ENCODE data around the gene PRR15L. TPM values are rescaled to one million over a fixed set of nuclear protein-coding genes. Genes with fewer than 3 reads are reported as not detected.

The PRR15L gene
- total and polyA plus RNA-seq, 2 donors (not counting 1 experiment from before 2014, with no cell fraction given): not detected

- Histone ChIP-seq H2AFZ (ENCODE audit: insufficient read depth, low read depth, low read length, poor library complexity, severe bottlenecking) (no peak overlapping the region), H3K4me3 (ENCODE audit: control extremely low read depth in 1 of 5, extremely low read depth in 1 of 5, insufficient read depth in 1 of 5, low read depth in 2 of 5, low read length in 4 of 5) (no peak overlapping the region), H3K9ac (ENCODE audit: low read length) (no peak overlapping the region), H4K20me1 (ENCODE audit: control insufficient read depth, insufficient read depth, low read length, poor library complexity, severe bottlenecking) (no peaks in the 10 kb centered on the region), H3K4me1 (ENCODE audit: control insufficient read depth in 2 of 2, insufficient read depth in 2 of 2, low read length in 2 of 2) (no peaks in the 10 kb centered on the region), H3K36me3 (replicated peaks in 1 of 2; ENCODE audit: control extremely low read depth in 1 of 2, control insufficient read depth in 1 of 2, extremely low read depth in 1 of 2, insufficient read depth in 2 of 2, low read length in 1 of 2) (no peaks in the 10 kb centered on the region), H3K79me2 (ENCODE audit: control insufficient read depth, insufficient read depth, low read length) (no peaks in the 10 kb centered on the region), H3K27me3 (replicated peaks in 1 of 4; ENCODE audit: control extremely low read depth in 1 of 4, control insufficient read depth in 3 of 4, insufficient read depth in 4 of 4, low read length in 3 of 4) (peaks cover 0 to 22% (median 0%) of the 10 kb centered on the region in 4 experiments), H3K27ac (ENCODE audit: low read length in 2 of 2) (no peak overlapping the region), H3K9me3 (ENCODE audit: control extremely low read depth in 1 of 3, control insufficient read depth in 2 of 3, insufficient read depth in 1 of 3, low read length in 2 of 3) (no peaks in the 10 kb centered on the region), H3K4me2 (replicated peaks; ENCODE audit: low read depth, low read length, poor library complexity, severe bottlenecking) (no peak overlapping the region)
- Mint-ChIP-seq H3K4me1 (peaks cover 4% of the 10 kb centered on the region), H3K9me3 (ENCODE audit: insufficient read depth) (no peaks in the 10 kb centered on the region), H3K4me3 (no peak overlapping the region), H3K27me3 (peaks cover 19% of the 10 kb centered on the region), H3K27ac (no peak overlapping the region)
- intact Hi-C loops (cut with micrococcal nuclease): no loop called here
- no peak for DNase-seq
- CTCF ChIA-PET: interaction anchor here (1.4 to 2.5 kb wide), 2 partner anchors 9 to 19 kb away, joined by 3 to 7 read pairs; no protein-coding TSS in a partner anchor
- 100% methylated on average over 5 of the region's 7 CpGs for WGBS (ENCODE audit: insufficient coverage)
- ATAC-seq (ENCODE audit: low read depth): no peak
- POLR2A ChIA-PET: no interaction called here
- TF ChIP-seq CTCF (IDR thresholded peaks at IDR 0.05) (no peak), EZH2 (IDR thresholded peaks at IDR 0.05; ENCODE audit: borderline replicate concordance, insufficient read depth, low read depth, low read length, poor library complexity, severe bottlenecking) (no peak)
Measured at GRCh38 chr17:47998044-47998443, 40.4 kb upstream of the PRR15L start.

- Histone ChIP-seq H4K20me1 (ENCODE audit: control insufficient read depth, insufficient read depth, low read length, poor library complexity, severe bottlenecking) (no peaks in the 10 kb centered on the region), H3K9me3 (ENCODE audit: control extremely low read depth in 1 of 3, control insufficient read depth in 2 of 3, insufficient read depth in 1 of 3, low read length in 2 of 3) (no peaks in the 10 kb centered on the region), H3K9ac (ENCODE audit: low read length) (no peak overlapping the region), H3K79me2 (ENCODE audit: control insufficient read depth, insufficient read depth, low read length) (no peaks in the 10 kb centered on the region), H3K4me2 (replicated peaks; ENCODE audit: low read depth, low read length, poor library complexity, severe bottlenecking) (no peak overlapping the region), H3K36me3 (replicated peaks in 1 of 2; ENCODE audit: control extremely low read depth in 1 of 2, control insufficient read depth in 1 of 2, extremely low read depth in 1 of 2, insufficient read depth in 2 of 2, low read length in 1 of 2) (no peaks in the 10 kb centered on the region), H3K27ac (ENCODE audit: low read length in 2 of 2) (no peak overlapping the region), H3K27me3 (replicated peaks in 1 of 4; ENCODE audit: control extremely low read depth in 1 of 4, control insufficient read depth in 3 of 4, insufficient read depth in 4 of 4, low read length in 3 of 4) (peaks cover 0 to 22% (median 0%) of the 10 kb centered on the region in 4 experiments), H3K4me3 (ENCODE audit: control extremely low read depth in 1 of 5, extremely low read depth in 1 of 5, insufficient read depth in 1 of 5, low read depth in 2 of 5, low read length in 4 of 5) (no peak overlapping the region), H3K4me1 (ENCODE audit: control insufficient read depth in 2 of 2, insufficient read depth in 2 of 2, low read length in 2 of 2) (no peaks in the 10 kb centered on the region), H2AFZ (ENCODE audit: insufficient read depth, low read depth, low read length, poor library complexity, severe bottlenecking) (no peak overlapping the region)
- Mint-ChIP-seq H3K9me3 (ENCODE audit: insufficient read depth) (no peaks in the 10 kb centered on the region), H3K4me1 (peaks cover 2% of the 10 kb centered on the region), H3K27me3 (peaks cover 22% of the 10 kb centered on the region), H3K27ac (no peak overlapping the region), H3K4me3 (no peak overlapping the region)
- DNase-seq (no peak), ATAC-seq (ENCODE audit: low read depth) (no peak)
- TF ChIP-seq EZH2 (IDR thresholded peaks at IDR 0.05; ENCODE audit: borderline replicate concordance, insufficient read depth, low read depth, low read length, poor library complexity, severe bottlenecking) (no peak), CTCF (IDR thresholded peaks at IDR 0.05) (no peak)
- intact Hi-C loops (cut with micrococcal nuclease): no loop called here
- 87% methylated on average over 4 of the region's 7 CpGs for WGBS (ENCODE audit: insufficient coverage)
- ChIA-PET CTCF (no interaction called here), POLR2A (no interaction called here)
Measured at GRCh38 chr17:47997586-47997985, 39.9 kb upstream of the PRR15L start.

Data from B cell (primary cell).